ENCODE results near the gene FUT9.

The FUT9 gene

DNA sequence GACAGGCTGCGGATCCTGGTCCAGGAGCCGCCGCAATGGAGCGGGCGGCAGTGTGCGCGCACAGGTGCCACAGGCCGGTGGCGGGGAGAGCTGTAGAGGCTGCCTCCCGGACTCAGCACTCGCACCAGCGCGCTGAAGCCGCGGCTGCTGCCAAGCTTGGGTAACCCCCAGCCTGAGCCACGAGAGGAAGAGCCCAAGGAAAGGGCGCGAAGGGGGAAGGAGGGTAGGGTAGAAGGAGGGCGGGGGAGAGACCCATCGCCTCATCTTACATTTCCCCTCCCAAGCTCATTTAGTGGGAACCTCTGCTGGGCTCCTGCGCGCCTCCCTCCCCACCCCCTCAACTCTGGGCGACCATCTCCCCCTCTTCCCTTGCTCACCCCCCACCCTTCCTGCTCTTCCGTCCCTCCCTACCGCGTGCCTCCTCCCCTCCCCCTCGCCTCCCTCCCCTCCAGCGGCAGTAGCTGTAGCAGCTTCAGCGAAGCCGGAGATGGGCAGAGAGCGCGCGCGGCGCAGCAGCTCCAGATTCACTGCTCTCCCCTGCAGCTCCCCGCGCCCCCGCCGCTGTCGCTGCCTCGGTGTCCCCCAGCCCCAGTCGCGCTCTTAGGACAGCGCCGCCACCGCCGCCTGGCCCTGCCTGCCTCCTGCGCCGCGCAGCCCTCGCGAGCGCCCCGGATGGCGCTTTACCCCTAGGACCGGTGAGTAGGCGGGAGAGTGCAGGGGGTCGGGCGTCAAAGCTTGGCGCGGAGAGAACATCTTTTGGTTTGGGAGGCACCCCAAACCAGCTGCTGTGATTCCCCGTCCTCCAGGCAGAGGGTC, at the start of gene FUT9:
FUT9 (plus strand) TSS at position 457 of the 816 bp plus-strand sequence. CDS start 187,182 bp downstream, outside the sequence.
- no peak for DNase-seq

DNA sequence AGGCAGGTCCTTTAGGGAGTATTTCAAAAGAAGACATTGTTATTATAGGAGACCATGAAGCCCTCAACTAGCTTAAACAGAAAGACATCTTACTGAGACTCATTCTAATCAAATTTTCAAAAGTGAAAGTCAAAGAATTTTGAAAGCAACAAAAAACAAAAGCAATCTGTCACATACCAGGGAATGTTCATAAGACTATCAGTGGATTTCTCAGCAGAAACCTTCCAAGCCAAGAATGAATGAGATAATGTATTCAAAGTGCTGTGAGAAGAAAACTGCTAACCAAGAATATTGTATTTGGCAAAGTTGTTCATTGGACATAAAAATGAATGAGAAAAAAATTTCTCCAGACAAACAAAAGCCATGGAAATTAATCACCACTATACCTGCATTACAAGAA, 48.2 kb upstream of the FUT9 start:
- DNase-seq, result no peak

DNA sequence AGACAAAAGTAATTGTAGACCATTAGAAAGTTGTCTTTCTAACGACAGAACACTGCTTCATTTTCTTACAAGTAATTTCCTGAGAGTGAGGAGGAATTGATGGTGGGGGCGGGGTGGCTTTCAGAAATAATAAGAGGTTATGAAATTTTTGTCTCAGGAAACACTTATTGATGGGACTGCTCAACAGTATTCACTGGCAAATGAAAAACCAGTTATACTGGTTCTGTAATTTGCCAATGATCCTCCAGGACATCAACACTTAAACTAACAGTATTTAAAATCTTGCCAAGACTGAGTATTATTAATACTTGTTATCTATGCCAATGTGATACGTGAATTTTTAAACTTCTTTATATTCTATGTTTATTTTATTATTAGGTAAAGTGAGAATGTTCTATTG, 41.8 kb upstream of the FUT9 start:
- no peak for DNase-seq

DNA sequence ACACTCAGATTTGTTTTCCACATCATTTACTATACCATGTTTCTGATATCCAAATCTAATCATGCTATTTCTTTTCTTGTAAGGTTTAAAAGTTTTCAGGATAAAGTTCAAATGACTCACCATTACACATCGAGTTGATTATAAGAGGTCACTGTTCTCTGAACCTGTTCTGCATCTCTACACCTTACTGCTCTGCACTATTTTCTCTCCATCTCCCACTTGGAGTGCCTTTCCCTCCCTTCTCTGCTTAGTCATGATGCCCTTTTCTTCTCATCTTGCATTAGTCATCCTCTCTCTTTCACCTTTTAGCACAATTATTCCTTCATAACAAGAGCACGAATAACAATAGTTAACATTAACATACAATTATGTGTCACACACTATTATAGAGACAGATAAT, 37.5 kb upstream of the FUT9 start:
- DNase-seq, result no peak

DNA sequence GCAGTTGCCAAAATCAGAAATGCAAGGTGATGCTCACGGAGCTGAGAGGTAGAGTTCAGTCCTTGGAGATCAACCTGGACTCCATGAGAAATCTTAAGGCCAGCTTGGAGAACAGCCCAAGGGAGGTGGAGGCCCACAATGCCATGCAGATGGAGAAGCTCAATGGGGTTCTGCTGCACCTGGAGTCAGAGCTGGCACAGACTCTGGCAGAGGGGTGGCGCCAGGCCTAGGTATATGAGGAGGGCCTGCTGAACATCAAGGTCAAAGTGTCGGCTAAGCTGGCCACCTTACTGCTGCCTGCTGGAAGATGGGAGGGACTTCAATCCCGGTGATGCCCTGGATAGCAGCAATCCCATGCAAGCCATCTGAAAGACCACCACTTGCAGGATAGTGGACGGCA, 23.9 kb upstream of the FUT9 start:
- DNase-seq, result no peak

DNA sequence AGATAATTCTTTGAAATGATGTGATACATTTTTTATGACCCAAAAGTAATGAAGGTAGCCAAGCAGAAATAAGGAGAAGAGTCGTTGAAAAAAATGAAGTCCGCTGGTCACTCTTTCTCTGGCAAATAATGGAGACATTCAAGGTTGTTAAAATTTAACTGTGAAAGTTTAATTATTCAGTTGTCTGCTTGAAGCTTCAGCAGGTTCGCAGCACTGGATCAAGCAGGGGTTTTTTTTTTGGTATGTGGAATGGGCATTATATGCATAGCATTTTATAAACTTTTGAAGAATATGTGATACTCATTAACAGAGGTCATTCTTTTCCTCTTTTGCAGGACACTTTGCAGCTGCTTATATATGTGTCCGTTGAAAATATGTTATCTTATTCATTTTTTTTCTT, 21.6 kb upstream of the FUT9 start:
- no peak for DNase-seq

DNA sequence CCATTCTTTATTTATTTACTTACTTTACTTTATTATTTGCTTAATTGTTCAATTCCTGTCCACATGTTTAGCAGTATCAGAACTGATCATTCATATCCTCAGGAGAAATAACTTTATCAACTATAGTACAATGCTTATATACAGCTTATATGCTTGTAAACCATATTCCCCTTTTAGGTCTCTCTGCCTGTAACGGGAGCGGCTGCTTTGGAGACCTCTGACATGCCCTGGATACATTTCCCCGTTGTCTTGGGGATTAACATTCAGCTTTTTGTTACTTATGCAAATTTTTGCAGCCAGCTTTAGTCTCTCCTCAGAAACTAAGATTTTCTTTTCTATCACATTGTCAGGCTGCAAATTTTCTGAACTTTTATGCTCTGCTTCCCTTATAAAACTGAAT, 17.6 kb upstream of the FUT9 start:
- DNase-seq, result no peak

DNA sequence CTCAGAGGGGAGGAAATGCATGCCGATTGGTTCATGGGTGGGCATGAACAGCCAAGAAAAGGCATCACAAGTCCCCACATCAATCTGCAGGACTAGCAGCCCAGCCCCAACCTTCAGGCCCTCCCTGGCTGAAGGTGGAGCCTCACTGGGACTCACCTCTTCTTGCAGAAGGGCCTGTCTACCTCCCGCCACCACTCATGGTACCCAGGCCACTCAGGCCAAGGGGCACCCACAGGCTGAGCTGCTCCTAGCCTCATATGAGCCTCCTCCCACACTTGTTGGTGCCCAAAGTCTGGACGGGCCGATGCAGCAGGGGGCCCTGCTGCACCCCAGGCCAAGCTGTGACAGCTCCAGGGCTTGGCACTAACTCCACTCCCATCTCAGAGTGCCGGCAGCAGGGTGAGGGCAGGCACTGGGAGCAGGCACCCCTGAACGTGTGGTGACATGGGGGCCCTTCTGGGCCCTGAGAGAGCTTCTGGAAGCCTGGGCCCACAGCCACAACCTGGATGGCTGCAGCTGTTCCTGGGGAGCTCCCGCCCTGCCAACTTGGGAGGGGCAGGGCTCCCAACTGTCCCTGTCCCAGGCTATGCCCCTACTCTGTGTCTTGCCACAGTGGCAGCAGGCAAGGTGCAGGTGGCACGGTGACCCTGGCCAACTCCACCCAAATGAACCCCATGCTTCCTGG, 13.7 kb upstream of the FUT9 start:
- no peak for DNase-seq

DNA sequence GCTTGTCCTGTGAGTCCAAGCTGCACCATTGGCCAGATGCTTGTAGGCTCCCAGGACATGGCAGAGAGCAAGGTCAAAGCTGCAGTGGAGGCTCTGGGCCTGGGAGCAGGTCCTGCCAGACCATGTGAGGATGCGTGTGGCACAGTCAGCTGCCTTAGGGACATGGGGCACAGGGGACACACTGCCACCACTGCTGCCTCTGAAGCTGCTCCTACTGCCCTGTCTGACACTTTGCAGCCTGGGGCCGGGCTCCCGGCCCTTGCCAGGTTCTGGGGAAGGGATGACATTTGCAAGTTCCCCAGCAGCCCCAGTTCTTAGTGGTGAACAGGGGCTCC, 13.2 kb upstream of the FUT9 start:
- no peak for DNase-seq

DNA sequence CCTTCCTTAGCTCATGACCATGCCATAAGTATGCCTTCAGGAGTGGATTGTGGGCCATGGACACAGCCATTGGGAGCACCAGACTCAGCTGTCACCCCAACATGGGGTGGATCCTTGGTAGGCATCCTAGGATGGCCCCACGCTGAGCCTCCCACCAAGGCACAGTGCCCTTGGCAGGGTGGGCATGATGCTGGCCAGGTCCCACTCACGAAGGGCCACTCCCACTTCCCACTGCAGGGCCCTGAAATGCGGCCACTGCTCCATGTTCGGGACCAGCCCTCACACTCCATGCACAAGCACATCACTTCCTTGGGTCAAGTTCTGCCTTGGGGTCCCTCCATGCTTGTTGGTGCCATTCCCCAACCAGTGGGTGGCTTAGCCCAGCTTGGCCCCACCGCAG, 12.9 kb upstream of the FUT9 start:
- DNase-seq, result no peak

DNA sequence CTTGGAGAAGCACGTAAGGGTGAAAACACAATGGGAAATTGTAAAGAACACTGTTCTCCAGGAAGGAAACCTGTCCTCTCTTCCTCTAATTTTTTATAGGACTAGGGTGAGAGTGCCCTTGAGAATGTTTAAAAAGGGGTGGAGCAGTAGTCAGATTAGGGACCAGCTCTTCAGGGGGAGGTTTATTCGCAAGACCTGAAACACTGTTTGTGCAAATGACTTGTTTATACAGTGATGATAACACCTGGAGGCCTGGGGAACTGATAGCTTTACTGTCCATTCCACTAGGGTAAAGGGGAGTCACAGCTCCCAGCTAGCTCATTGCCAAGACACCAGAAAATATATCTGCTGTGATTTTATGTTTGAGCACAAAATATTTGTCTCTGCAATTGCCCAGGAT, 8.1 kb upstream of the FUT9 start:
- DNase-seq, result no peak

DNA sequence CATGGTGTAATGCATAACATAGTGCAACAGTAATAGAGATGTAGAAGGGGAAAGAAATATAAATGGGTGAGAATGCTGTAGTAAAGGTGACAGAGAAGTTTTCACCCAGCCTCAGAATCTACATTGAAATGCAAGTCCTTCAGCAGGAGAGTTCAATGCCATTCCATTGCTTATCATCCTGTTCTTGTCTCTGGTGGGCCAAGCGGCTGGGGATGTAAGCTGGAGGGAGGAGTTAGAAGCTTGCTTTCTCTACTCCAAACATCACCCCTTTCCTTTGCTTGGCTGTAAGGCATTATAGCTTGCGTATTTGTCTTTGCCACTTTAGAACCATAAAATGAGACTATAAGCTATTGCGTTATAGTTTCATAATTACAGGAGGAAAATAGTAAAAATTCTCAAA, 2.2 kb upstream of the FUT9 start:
- DNase-seq, result no peak

DNA sequence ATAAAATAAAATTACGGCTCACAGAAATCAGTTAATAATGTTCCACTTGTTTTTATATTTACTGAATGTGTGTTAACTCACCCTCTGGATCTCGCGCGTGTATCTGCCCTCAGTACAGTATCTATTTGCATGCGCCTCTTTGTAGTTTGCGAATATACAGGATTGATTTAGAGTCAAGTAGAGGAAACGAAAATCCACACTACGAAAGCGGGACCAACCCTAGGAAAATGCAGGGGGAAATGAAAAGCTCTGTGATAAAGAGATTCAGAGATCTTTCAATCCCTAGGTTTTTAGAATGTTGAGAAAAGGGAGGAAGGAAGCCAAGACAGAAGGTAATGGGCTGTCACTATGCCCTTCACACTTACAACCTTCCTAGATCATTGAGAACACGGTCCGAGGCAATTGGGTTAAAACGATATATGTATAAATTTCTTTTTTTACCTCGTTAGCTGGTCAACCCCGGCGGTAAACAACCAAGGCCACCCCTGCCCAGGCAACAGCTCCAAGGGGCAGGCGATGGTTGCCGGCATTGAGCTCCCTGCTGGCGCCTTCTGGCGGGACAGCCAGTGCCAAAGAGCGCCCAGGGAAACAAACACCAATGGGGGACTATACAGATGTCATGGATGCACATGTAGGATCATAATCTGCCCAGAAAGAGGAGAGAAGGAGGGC, 792 bp upstream of the FUT9 start:
- no peak for DNase-seq

DNA sequence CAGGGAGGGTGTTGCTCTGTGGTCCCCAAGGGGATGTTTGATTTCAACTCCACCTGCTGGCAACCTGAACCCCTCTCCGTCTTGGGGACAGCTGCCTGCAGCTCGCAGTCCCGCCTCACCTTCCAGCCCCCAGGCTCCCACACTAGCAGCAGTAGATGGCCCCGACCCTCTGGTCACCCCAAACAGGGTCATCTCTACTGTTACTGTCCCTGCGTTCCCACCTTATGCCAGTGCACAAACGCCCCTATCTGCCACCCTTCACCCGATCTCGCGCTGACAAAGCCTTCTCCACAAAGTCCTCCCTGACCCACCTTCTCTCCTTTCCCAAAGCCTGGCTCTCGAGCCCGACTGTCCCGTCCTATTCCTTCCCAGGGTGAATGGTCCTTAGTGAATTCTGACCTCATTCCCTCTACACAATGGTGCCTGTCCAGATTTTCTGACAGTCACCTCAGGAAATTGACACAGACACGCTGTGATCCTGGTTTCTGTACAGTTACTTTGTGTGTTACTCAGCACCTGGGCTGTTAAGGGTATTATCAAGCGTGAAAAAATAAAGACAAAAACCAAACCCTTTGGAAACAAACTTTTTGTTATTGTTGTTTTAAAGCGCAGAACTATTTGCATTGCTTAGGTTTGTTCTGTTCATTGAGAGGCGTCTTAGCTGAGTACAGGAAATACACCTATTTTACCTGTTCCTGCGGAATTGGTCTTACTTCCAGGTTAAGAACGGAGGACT, 728 bp downstream of the FUT9 start:
- no peak for DNase-seq

DNA sequence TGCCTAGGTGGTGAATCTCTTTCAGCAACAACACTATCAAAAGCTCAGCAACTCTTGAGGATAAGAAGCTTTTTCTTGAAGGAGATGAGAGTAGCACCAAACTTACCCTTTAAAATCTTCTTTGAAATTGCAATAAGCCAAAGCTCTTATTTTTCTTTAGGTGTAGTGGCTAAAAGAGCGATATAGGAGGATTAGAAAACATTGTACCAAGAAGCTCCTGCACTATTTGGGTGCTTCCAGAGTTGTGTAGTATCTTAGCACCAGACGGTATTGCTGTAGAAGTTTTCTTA, 1.2 kb downstream of the FUT9 start:
- DNase-seq, result no peak

DNA sequence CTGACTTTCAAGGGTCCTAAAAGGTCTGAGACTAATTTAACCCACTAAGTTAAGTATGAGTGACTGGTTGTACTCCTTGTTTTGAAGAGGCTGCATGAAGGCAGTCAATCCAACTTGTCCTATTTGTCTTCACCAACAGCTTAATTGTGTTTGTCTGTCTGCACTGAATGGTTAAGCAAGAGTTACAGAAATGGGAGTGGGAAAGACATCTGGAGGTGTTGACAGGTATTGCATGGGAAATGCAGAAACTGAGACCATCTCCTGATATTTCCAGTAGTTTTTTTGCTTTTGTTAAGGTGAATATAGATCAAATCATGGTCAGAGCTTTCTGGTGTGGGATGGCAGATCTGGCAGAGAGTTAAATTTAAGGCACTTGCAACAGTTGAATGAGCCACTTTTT, 6.5 kb downstream of the FUT9 start:
- no peak for DNase-seq

DNA sequence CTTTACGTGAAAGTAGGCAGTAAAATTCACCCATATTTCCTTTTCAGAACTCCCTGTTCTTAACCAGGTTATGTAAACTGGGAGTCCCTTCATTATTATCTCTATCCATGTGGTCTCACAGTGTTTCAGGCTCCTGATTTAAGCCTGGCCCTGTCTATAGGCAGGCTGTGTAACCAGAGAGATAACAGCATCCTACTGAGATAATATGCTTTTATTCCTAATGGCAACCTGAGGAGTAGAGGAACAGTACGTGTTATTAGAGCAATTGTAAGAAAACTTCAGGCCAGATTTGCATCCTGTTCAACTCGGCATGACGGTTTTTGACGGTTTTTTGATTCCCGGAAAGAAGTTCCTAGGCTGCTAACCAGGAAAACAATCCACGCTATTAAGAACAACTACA, 16.9 kb downstream of the FUT9 start:
- DNase-seq, result no peak

DNA sequence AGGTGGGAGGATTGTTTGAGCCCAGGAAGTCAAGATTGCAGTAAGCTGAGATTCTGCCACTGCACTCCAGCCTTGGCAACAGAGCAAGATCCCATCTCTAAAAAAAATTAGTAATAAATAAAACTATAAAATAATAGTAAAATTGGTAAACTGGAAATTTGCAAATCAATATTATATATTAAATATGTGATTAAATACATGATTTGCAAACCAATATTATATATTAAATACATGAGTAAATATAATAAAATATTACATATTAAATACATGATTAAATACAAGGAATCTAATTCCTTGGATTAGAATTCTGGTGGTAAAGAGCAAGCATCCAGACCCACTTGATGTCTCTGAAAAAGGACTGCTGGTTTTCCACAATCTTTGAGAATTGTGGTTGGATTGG, 35.8 kb downstream of the FUT9 start:
- DNase-seq, result no peak

DNA sequence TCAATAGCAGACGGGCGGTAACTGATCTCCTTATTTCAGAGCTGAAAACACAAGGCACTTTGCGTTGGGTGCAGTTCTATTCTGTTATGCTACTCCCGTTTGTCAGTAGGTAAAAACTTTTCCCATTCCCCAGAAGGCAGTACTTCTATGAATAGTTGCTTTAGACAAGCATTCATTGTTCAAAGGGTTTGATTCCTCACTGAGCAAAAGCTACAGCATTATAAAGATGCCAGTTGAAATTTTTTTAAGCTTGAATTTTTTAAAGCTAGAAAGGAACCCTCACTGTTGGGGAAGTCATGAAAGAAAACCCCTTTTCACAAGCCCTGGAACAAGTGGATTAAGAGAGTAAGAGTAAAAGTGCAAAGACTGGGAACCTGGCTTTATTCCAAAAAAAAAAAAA, 42.3 kb downstream of the FUT9 start:
- no peak for DNase-seq

DNA sequence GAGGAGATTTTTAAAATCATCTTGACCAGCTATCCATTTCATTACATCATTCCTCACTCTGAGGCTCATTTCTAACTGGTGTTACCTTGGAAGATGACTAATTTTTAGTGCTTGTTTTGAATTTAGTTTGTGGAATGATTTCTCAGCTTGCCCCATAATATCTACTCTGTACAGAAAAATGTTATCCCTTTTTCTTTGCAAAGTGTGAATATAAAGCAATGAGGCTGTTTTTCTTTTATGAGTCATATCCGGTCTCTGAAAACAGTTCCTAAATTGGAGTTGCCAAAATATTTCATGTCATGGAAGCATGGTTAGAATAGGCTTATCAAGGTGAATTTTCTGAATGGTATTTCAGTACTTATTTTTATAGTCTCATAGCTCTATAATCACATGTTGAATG, 43.8 kb downstream of the FUT9 start:
- no peak for DNase-seq

DNA sequence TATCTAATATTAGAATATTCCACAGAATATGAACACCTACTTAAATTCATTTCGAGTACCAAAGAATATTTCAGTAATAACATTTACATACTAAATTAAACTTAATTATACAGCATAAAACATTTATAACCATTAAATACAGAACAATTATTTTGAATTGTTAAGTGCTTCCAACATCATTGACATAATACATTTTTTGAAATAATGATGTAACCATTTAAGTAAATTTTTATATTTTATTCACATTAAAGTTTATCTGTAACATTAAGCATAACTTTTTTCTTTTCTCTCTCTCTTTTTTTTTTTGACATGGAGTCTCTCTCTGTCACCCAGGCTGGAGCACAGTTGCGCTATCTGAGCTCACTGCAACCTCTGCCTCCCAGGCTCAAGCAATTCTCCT, 44.5 kb downstream of the FUT9 start:
- DNase-seq, result no peak

DNA sequence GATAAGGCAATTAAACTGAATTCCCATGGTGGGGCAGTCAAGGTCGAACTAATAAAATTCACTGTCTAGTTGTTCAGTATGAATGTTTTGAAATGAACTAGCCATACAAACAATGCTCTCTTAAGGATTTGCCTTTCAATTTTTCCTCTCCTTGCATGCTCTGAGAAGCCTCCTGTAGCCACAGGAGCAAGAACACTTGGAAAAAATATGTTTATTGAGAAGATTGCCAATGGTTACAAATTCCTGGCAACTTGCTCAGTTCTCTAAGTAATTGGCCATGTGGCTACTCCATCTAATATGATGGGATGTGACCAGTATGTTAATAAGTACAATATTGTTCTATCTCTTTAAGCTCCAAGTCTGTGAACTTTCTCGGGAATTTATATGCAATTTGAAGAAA, 49.4 kb downstream of the FUT9 start:
- DNase-seq, result no peak

DNA sequence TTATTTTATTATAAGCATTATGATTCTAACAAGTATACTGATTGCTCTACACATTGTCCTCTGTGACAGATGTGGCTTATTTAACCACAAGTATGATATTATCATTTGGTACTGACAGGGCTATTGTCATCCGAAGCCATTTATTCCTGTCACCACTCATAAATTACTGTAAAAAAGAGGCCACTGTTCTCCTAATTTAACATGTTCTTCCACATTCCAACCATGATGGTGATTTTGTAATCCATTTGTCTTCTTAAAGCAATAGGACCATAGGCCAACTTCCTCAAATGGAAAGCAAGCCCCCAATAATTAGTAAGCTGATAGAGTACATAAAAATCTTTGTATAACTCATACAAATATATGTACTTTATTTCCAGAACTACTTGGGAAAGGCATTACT, 50.6 kb downstream of the FUT9 start:
- no peak for DNase-seq

DNA sequence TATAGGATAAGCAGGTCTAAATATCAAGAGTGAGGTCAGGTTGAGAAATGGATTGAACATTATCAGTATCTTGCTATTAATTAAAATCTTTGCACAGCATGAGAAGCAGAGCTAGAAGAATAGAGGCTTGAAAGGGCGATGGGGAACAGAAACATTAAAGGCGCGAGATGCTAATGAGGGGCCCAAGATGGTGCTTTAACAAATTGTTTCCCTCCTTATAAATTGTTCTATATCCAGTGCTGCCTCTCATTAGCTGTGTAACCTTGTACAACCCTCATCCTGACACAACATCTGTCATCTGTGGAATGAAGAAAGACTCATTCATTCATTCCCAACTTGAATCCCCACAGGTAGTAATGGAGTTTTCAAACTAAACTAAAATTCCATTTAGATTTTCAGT, 57.8 kb downstream of the FUT9 start:
- no peak for DNase-seq

Measured in femur (tissue), 1 donor.